Loucy (cell line): ENCODE results near the gene PAX6.

Experiments
- H2AFZ ChIP-seq: fragments of 200-600 bp; sonication (generic); 2 replicates; pipeline ENCODE4 v1.6.0; 2016; ENCODE audit warnings: antibody characterized with exemption, mild to moderate bottlenecking, low read length, moderate library complexity
- H3F3A ChIP-seq: fragments of 200-600 bp; 2 replicates; pipeline ENCODE4 v1.6.0; 2016; ENCODE audit warnings: antibody characterized with exemption, low read depth, mild to moderate bottlenecking
- H3K27me3 ChIP-seq: fragments of 200-600 bp; sonication (generic); 2 replicates; pipeline ENCODE4 v1.6.1; 2014; ENCODE audit warnings: low read length, mild to moderate bottlenecking; ENCODE audit not compliant: insufficient read depth, poor library complexity, severe bottlenecking
- H3K36me3 ChIP-seq: fragments of 200-600 bp; sonication (generic); 2 replicates; pipeline ENCODE4 v1.6.1; 2016; ENCODE audit warnings: low read length; ENCODE audit not compliant: insufficient read depth
- H3K4me1 ChIP-seq: fragments of 200-600 bp; sonication (generic); 2 replicates; pipeline ENCODE4 v1.5.1; 2014; ENCODE audit warnings: low read length, mild to moderate bottlenecking; ENCODE audit not compliant: insufficient read depth, poor library complexity, severe bottlenecking
- H3K4me2 ChIP-seq: fragments of 200-600 bp; sonication (generic); 2 replicates; pipeline ENCODE4 v1.6.0; 2014; ENCODE audit warnings: antibody characterized with exemption, low read length, low read depth, mild to moderate bottlenecking; ENCODE audit not compliant: poor library complexity, severe bottlenecking
- H3K4me3 ChIP-seq: fragments of 200-600 bp; sonication (generic); 2 replicates; pipeline ENCODE4 v1.5.1; 2014; ENCODE audit warnings: low read length, mild to moderate bottlenecking, mixed read lengths; ENCODE audit not compliant: poor library complexity, severe bottlenecking
- H3K79me2 ChIP-seq: fragments of 200-600 bp; sonication (generic); 2 replicates; pipeline ENCODE4 v1.6.1; 2014; ENCODE audit warnings: low read length; ENCODE audit not compliant: insufficient read depth
- H3K9ac ChIP-seq: fragments of 200-600 bp; sonication (generic); 2 replicates; pipeline ENCODE4 v1.6.0; 2014; ENCODE audit warnings: mild to moderate bottlenecking, low read depth, low read length, moderate library complexity; ENCODE audit not compliant: poor library complexity, severe bottlenecking
- H3K9me2 ChIP-seq: fragments of 200-600 bp; sonication (generic); replicated peaks from 2 replicates; pipeline ENCODE4 v1.6.1; 2016; ENCODE audit warnings: low read depth, low read length, mixed read lengths
- H3K9me3 ChIP-seq: fragments of 200-600 bp; sonication (generic); 2 replicates; pipeline ENCODE4 v1.6.1; 2014; ENCODE audit warnings: mild to moderate bottlenecking, antibody characterized with exemption, low read length, low read depth; ENCODE audit not compliant: insufficient read depth
- H4K20me1 ChIP-seq: fragments of 200-600 bp; sonication (generic); 2 replicates; pipeline ENCODE4 v1.6.0; 2014; ENCODE audit warnings: antibody characterized with exemption, low read length, mild to moderate bottlenecking; ENCODE audit not compliant: insufficient read depth, poor library complexity, severe bottlenecking
- CTCF ChIP-seq: fragments of 200-600 bp; sonication (generic); conservative IDR thresholded peaks from 2 replicates; pipeline ENCODE4 v1.5.1; 2014; ENCODE audit warnings: mild to moderate bottlenecking, antibody characterized with exemption, low read length
- EZH2phosphoT487 ChIP-seq: fragments of 200-600 bp; IDR thresholded peaks from 2 replicates; pipeline ENCODE4 v1.6.1; 2018; ENCODE audit warnings: antibody characterized with exemption, mild to moderate bottlenecking, moderate library complexity, borderline replicate concordance

PAX6 gene

DNA sequence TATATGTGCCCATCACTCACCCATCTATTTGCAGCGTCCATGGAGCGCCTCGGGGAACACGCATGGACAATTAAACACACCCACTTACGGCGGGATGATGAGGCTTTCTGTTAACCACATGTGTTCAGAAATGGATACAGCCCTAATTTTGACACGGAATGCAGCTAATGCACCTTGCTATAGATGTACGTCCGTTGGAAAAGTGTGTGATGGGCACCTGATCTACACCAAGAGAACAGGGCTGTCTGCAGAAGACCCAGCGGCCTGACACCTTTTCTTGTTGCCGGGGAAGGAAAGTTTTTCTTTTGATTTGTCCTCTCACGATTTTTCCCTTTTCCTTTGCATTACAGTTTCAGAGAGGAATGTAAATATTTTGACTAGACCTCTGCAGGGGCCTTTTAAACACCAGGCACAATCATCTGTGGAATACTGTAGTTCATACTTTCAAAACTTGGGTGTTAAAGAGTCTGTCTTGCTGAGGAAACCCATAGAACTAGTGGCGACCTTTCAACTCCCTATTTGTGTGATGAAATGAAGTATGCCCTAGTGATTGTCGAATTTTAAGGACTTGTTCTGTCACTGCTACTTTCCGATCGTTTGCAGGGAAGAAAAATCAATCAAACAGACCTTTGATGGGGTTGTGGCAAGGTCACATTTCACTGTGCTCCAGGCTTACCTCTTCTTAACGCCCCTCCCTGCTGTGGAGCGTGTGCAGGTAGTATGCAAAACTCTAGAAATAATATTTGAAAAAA, 16.5 kb upstream of the PAX6 start:
- no peaks in the 10 kb centered on the region for H3K27me3 ChIP-seq
- no peak for TF ChIP-seq CTCF
- TF ChIP-seq EZH2phosphoT487, result no peak
- no peaks in the 10 kb centered on the region for H3K9me2 ChIP-seq
- H3K4me1 ChIP-seq, result no peaks in the 10 kb centered on the region
- H3K36me3 ChIP-seq, result no peaks in the 10 kb centered on the region
- H3K4me2 ChIP-seq, result no peak overlapping the region
- H2AFZ ChIP-seq, result no peak overlapping the region
- H3K9me3 ChIP-seq, result no peaks in the 10 kb centered on the region
- H3K9ac ChIP-seq, result no peak overlapping the region
- H3K4me3 ChIP-seq, result no peak overlapping the region
- H4K20me1 ChIP-seq, result no peaks in the 10 kb centered on the region
- H3K79me2 ChIP-seq, result no peaks in the 10 kb centered on the region
- H3F3A ChIP-seq, result no peaks in the 10 kb centered on the region

DNA sequence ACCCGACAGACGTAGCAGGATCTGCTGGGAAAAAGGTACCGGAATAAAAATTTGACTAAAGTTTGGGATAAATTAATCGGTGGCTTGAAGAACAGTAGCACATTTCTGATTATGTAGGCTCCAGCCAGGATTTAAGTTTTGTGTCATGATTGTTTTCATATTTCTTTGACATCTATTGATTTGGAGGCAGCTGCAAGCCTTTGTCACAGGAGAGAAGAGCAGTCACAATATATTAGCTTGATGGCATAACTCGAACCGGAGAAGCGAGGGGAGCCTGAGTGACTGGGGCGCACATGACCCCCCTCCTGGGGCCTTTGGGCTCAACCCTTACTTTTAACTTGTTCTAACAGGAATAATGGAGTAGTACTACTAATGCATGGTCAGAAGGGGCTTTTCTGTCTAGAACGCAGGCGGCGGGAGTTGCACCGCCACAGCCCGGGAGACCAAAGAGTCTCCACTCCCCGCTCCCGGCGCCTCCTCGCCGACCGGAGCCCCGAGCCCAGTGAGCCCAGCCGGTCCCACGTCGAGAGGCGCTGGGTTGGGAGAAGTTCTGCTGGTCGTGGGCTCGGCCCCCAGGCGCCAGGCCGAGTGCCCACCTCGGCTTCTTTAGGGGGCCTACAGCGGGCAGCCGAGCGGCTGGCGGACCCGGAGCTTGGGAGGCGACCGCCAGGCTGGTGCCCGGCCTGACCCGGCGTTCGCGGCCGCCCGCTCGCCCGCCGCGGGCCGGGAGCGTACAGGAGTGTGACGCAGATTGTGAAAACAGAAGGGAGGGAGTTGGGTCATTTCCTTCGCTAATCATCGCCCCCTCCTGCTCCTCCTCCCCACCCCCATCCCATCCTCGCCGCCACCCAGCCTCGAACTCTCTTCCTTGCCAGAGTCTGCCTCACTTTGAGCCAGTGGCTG, 15.7 kb upstream of the PAX6 start:
- Histone ChIP-seq H3F3A (no peaks in the 10 kb centered on the region), H3K9me2 (no peaks in the 10 kb centered on the region), H3K9me3 (no peaks in the 10 kb centered on the region), H3K4me3 (no peak overlapping the region), H3K79me2 (no peaks in the 10 kb centered on the region), H3K9ac (no peak overlapping the region), H3K27me3 (no peaks in the 10 kb centered on the region), H4K20me1 (no peaks in the 10 kb centered on the region), H3K4me2 (no peak overlapping the region), H2AFZ (no peak overlapping the region), H3K4me1 (no peaks in the 10 kb centered on the region), H3K36me3 (no peaks in the 10 kb centered on the region)
- TF ChIP-seq EZH2phosphoT487 (no peak), CTCF (no peak)

GRCh38 chr11:31825838-31826484, 14.8 kb upstream of the PAX6 start:
- no peaks in the 10 kb centered on the region for H4K20me1 ChIP-seq
- no peaks in the 10 kb centered on the region for H3K79me2 ChIP-seq
- H3K4me1 ChIP-seq, result no peaks in the 10 kb centered on the region
- no peak overlapping the region for H3K4me3 ChIP-seq
- H3K36me3 ChIP-seq, result no peaks in the 10 kb centered on the region
- H3F3A ChIP-seq, result no peaks in the 10 kb centered on the region
- H3K4me2 ChIP-seq, result no peak overlapping the region
- TF ChIP-seq EZH2phosphoT487, result no peak
- no peak for TF ChIP-seq CTCF
- no peaks in the 10 kb centered on the region for H3K9me3 ChIP-seq
- no peaks in the 10 kb centered on the region for H3K9me2 ChIP-seq
- no peak overlapping the region for H2AFZ ChIP-seq
- no peaks in the 10 kb centered on the region for H3K27me3 ChIP-seq
- H3K9ac ChIP-seq, result no peak overlapping the region
